CD14-positive monocyte (primary cell): ENCODE results near the gene EPB41L2. TPM values are rescaled to one million over a fixed set of nuclear protein-coding genes. Genes with fewer than 3 reads are reported as not detected.

Experiments
- DNase-seq, 3 donors: peaks; one replicate each; pipeline ENCODE4 v3.0.0-alpha.2; 2011 to 2022
- H2AFZ ChIP-seq: 2 replicates; pipeline ENCODE4 v1.6.0; 2012; ENCODE audit warnings: mild to moderate bottlenecking, low read depth, low read length, inconsistent platforms; ENCODE audit not compliant: insufficient read depth, poor library complexity, severe bottlenecking
- H3K27ac ChIP-seq, 2 donors: 1 replicate in 1 of 2; 2 replicates in 1 of 2; pipeline ENCODE4 v1.5.1; 2012 to 2013; ENCODE audit warnings: low read length in 2 of 2, control low read depth in 1 of 2, inconsistent platforms in 1 of 2, low read depth in 1 of 2, mild to moderate bottlenecking in 1 of 2
- H3K27me3 ChIP-seq, 2 donors: one replicate each; pipeline versions ENCODE4 v1.6.0 to v1.6.1; 2011 to 2013; ENCODE audit warnings: low read length in 2 of 2; ENCODE audit not compliant: control insufficient read depth in 2 of 2, insufficient read depth in 2 of 2
- H3K36me3 ChIP-seq, 2 donors: replicated peaks in 1 of 2; 1 replicate in 1 of 2; 2 replicates in 1 of 2; pipeline versions ENCODE4 v1.5.1 to v1.6.1; 2012 to 2013; ENCODE audit warnings: low read length in 2 of 2, control low read depth in 1 of 2, inconsistent platforms in 1 of 2, mild to moderate bottlenecking in 1 of 2; ENCODE audit not compliant: insufficient read depth in 2 of 2, control insufficient read depth in 1 of 2
- H3K4me1 ChIP-seq, 2 donors: 1 replicate in 1 of 2; 2 replicates in 1 of 2; pipeline versions ENCODE4 v1.5.1 to v1.6.1; 2012 to 2013; ENCODE audit warnings: low read length in 2 of 2, control low read depth in 1 of 2, inconsistent platforms in 1 of 2, mild to moderate bottlenecking in 1 of 2, moderate library complexity in 1 of 2; ENCODE audit not compliant: insufficient read depth in 2 of 2, control insufficient read depth in 1 of 2
- H3K4me2 ChIP-seq: replicated peaks from 2 replicates; pipeline ENCODE3; 2012; ENCODE audit warnings: low read length, moderate library complexity, mild to moderate bottlenecking; ENCODE audit not compliant: poor library complexity, severe bottlenecking; ENCODE audit errors: extremely low read depth
- H3K4me3 ChIP-seq, 3 experiments: fragments of 200-600 bp in 1 of 3; sonication (generic) in 1 of 3; replicated peaks in 1 of 3; 1 replicate in 2 of 3; 2 replicates in 1 of 3; pipeline ENCODE4 v1.5.1; 2011 to 2013; ENCODE audit warnings: low read length in 3 of 3, mild to moderate bottlenecking in 3 of 3, control low read depth in 2 of 3, low read depth in 2 of 3, inconsistent platforms in 1 of 3, moderate library complexity in 1 of 3
- H3K79me2 ChIP-seq: 2 replicates; pipeline ENCODE4 v1.6.0; 2012; ENCODE audit warnings: mild to moderate bottlenecking, control low read depth, inconsistent platforms, low read length, moderate library complexity; ENCODE audit not compliant: insufficient read depth
- H3K9ac ChIP-seq: 2 replicates; pipeline ENCODE4 v1.6.0; 2017; ENCODE audit warnings: low read length, mild to moderate bottlenecking; ENCODE audit not compliant: insufficient read depth, poor library complexity, severe bottlenecking
- H3K9me3 ChIP-seq, 2 donors: replicated peaks in 1 of 2; 1 replicate in 1 of 2; 2 replicates in 1 of 2; pipeline versions ENCODE4 v1.5.1 to v1.6.1; 2012 to 2013; ENCODE audit warnings: low read length in 2 of 2, control low read depth in 1 of 2; ENCODE audit not compliant: control insufficient read depth in 1 of 2, insufficient read depth in 1 of 2
- H4K20me1 ChIP-seq: 2 replicates; pipeline ENCODE4 v1.6.0; 2012; ENCODE audit warnings: mild to moderate bottlenecking, low read length, control low read depth, moderate library complexity; ENCODE audit not compliant: insufficient read depth
- H3K27ac Mint-ChIP-seq, 7 donors: one replicate each; pipeline ENCODE4 v1.8.0; 2020; ENCODE audit warnings: mild to moderate bottlenecking in 7 of 7, mixed read lengths in 7 of 7, moderate library complexity in 6 of 7, inconsistent platforms in 2 of 7
- H3K27me3 Mint-ChIP-seq, 3 donors: one replicate each; pipeline ENCODE4 v1.8.0; 2021 to 2022; ENCODE audit warnings: low read depth in 3 of 3, mild to moderate bottlenecking in 3 of 3, mixed read lengths in 3 of 3, moderate library complexity in 3 of 3, inconsistent platforms in 1 of 3
- H3K36me3 Mint-ChIP-seq, 2 donors: one replicate each; pipeline ENCODE4 v1.8.0; 2020; ENCODE audit warnings: mixed read lengths in 2 of 2, inconsistent platforms in 1 of 2, mild to moderate bottlenecking in 1 of 2
- H3K4me1 Mint-ChIP-seq: one replicate; pipeline ENCODE4 v1.8.0; 2020; ENCODE audit warnings: mild to moderate bottlenecking, mixed read lengths
- H3K4me3 Mint-ChIP-seq, 2 donors: one replicate each; pipeline ENCODE4 v1.8.0; 2020; ENCODE audit warnings: mild to moderate bottlenecking in 2 of 2, mixed read lengths in 2 of 2, moderate library complexity in 1 of 2
- H3K9me3 Mint-ChIP-seq, 7 donors: one replicate each; pipeline ENCODE4 v1.8.0; 2020 to 2022; ENCODE audit warnings: mixed read lengths in 7 of 7, mild to moderate bottlenecking in 6 of 7, moderate library complexity in 6 of 7, inconsistent platforms in 2 of 7
- WGBS: methylation state at CpG from one replicate; pipeline ENCODE4 v1.1.5; 2013; ENCODE audit warnings: missing lambda C conversion rate; ENCODE audit not compliant: insufficient coverage; 5-methylcytosine and 5-hydroxymethylcytosine counted together
- intact Hi-C, 2 donors: fragments of 100-400 bp; cut with micrococcal nuclease; formaldehyde crosslinking; loops; one replicate each; pipeline versions ENCODE4 v1.15.0 to v1.15.1; 2023
- polyA plus RNA-seq, 3 donors: library from polyadenylated mRNA; depleted of rRNA in 1 of 3; unstranded in 2 of 3; stranded (reverse) in 1 of 3; fragments of 300-500 nt in 2 of 3; fragments of >200 nt in 1 of 3; fragmentation: Illumina TruSeq in 2 of 3; gene quantifications; 1 replicate in 2 of 3; 2 replicates in 1 of 3; pipeline ENCODE4 v1.2.3, GENCODE V29; 2012 to 2021
- TF ChIP-seq, protein P1 (sequence below): fragments of 200-600 bp; IDR thresholded peaks from one replicate; pipeline ENCODE4 v1.8.0; 2022; ENCODE audit warnings: antibody characterized with exemption, mild to moderate bottlenecking

Gene EPB41L2
- polyA plus RNA-seq, 3 donors: 3.4 to 7.2 (median 4.6) TPM

DNA sequence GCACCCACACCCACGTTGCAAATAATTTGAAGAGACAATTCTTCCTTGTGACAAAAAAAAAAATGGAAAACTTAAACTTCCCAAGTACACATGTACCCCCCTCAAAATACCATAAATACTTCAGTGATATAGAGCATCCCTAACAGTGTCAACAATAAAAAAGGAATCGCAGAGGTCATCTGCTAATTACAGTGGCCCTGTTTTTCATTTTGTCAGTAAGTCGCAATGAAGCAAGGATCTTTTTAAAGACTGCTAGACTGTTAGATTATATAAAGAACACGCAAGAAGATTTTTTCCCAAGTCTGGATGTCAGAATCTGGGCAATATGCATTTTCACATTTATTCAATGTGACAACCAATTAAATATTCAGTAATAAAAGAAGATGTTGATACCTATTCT is 93.9 kb downstream of the EPB41L2 start:
- intact Hi-C loops: no loop called here
- no peak overlapping the region for H3K27ac ChIP-seq
- H3K9me3 Mint-ChIP-seq: peaks cover 0 to 6% (median 0%) of the 10 kb centered on the region in 7 donors

DNA sequence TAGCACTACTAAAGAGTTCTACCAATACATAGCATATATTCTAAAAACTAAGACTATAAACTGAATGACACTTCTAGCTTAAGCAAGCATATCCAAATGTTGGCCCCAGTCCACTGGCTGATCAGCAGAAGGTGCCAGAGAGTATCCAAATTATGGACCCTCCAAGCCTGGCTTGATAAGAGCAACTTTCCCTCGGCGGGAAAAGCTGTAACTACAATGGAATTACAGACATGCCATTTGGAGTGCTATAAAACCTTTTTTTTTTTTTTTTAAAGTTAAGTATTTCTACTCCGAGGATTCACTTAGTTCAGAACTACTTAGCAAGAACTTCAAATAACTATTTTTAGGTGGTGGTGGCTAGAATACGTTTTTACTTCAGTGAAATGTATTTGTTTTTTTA is 94.6 kb downstream of the EPB41L2 start:
- Mint-ChIP-seq H3K4me1 (peaks cover 6% of the 10 kb centered on the region), H3K9me3 (peaks cover 0 to 6% (median 0%) of the 10 kb centered on the region in 7 donors), H3K27ac (no peak overlapping the region), H3K4me3 (no peak overlapping the region), H3K36me3 (no peaks in the 10 kb centered on the region), H3K27me3 (no peaks in the 10 kb centered on the region)
- TF ChIP-seq, protein P1, sequence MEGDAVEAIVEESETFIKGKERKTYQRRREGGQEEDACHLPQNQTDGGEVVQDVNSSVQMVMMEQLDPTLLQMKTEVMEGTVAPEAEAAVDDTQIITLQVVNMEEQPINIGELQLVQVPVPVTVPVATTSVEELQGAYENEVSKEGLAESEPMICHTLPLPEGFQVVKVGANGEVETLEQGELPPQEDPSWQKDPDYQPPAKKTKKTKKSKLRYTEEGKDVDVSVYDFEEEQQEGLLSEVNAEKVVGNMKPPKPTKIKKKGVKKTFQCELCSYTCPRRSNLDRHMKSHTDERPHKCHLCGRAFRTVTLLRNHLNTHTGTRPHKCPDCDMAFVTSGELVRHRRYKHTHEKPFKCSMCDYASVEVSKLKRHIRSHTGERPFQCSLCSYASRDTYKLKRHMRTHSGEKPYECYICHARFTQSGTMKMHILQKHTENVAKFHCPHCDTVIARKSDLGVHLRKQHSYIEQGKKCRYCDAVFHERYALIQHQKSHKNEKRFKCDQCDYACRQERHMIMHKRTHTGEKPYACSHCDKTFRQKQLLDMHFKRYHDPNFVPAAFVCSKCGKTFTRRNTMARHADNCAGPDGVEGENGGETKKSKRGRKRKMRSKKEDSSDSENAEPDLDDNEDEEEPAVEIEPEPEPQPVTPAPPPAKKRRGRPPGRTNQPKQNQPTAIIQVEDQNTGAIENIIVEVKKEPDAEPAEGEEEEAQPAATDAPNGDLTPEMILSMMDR: no peak
- no peaks in the 10 kb centered on the region for H3K36me3 ChIP-seq
- H3K9ac ChIP-seq: no peak overlapping the region
- no peak overlapping the region for H3K27ac ChIP-seq
- H3K9me3 ChIP-seq: no peaks in the 10 kb centered on the region
- no peaks in the 10 kb centered on the region for H3K79me2 ChIP-seq
- H3K4me2 ChIP-seq: no peak overlapping the region
- H4K20me1 ChIP-seq: no peaks in the 10 kb centered on the region
- no CpG with 5 or more reads among the region's 4 CpGs for WGBS
- intact Hi-C loops: no loop called here
- H3K27me3 ChIP-seq: no peaks in the 10 kb centered on the region
- H3K4me1 ChIP-seq: no peaks in the 10 kb centered on the region
- no peak overlapping the region for H2AFZ ChIP-seq
- no peak for DNase-seq
- no peak overlapping the region for H3K4me3 ChIP-seq

More for the DNA sequence above, 93.9 kb downstream of the EPB41L2 start:
- H3K27ac Mint-ChIP-seq: no peak overlapping the region
- Histone ChIP-seq H4K20me1 (no peaks in the 10 kb centered on the region), H2AFZ (no peak overlapping the region), H3K4me1 (no peaks in the 10 kb centered on the region), H3K9ac (no peak overlapping the region), H3K4me3 (no peak overlapping the region), H3K79me2 (no peaks in the 10 kb centered on the region), H3K4me2 (no peak overlapping the region), H3K27me3 (no peaks in the 10 kb centered on the region), H3K36me3 (no peaks in the 10 kb centered on the region), H3K9me3 (no peaks in the 10 kb centered on the region)
- 100% methylated on average over 1 of the region's 4 CpGs for WGBS
- no peak for DNase-seq
- H3K4me1 Mint-ChIP-seq: peaks cover 6% of the 10 kb centered on the region
- TF ChIP-seq, protein P1: no peak
- no peaks in the 10 kb centered on the region for H3K36me3 Mint-ChIP-seq
- H3K4me3 Mint-ChIP-seq: no peak overlapping the region
- no peaks in the 10 kb centered on the region for H3K27me3 Mint-ChIP-seq
